PC-9 (cell line): ENCODE results near the gene NMNAT3.

ENCODE experiments used
- EZH2 ChIP-seq: fragments of 200-600 bp; sonication (generic); IDR thresholded peaks from 2 replicates; pipeline ENCODE4 v1.8.0; 2017; ENCODE audit warnings: antibody characterized with exemption, low read depth
- TF ChIP-seq, protein P1 (sequence below): fragments of 200-600 bp; sonication (generic); conservative IDR thresholded peaks from 2 replicates; pipeline ENCODE4 v1.6.1; 2017; ENCODE audit warnings: mixed run types, antibody characterized with exemption, mild to moderate bottlenecking, moderate library complexity

DNA sequence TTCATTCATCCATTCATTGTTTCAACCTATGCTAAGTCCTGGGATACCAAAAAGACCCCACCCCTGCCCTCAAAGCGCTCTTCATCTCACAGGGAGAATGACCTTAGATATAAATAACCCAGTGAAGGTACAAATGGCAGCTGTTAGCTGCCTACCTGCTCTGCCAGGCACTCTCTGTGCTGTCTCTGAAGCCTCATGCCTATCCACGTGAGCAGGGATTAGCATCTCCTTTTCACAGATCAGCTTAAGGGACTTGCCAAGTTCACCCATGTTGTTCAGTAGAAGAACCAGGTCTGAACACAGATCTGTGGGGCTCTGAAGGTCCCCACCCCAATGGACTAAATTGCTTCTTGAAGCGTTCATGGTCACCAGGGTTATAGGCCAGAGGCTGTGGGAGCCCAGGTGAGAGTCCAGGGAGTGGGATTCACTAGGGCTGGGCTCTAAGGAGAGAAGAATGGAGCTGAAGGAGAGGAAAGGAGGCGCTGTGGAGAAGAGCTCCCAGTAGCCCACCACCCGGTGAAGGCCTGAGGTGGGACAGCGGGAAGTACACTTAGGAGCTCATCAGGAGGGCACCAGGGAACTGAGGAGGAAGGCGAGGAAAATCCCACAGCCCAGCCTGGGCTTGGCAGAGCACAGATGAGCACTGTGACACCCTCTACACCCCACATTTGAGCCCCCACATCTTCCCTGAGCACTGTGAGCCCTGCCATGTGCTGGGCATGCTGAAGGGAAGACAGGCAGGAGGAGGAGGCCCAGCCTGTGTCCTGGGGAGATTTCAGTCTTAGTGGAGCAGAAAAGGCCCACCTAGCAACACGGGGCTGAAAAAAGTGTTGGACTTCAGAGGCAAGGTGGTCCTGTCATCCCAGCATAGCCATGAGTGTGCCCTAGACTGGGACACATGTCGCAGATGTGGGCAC is 158.6 kb downstream of the NMNAT3 start:
- no peak for TF ChIP-seq EZH2
- TF ChIP-seq, protein P1, sequence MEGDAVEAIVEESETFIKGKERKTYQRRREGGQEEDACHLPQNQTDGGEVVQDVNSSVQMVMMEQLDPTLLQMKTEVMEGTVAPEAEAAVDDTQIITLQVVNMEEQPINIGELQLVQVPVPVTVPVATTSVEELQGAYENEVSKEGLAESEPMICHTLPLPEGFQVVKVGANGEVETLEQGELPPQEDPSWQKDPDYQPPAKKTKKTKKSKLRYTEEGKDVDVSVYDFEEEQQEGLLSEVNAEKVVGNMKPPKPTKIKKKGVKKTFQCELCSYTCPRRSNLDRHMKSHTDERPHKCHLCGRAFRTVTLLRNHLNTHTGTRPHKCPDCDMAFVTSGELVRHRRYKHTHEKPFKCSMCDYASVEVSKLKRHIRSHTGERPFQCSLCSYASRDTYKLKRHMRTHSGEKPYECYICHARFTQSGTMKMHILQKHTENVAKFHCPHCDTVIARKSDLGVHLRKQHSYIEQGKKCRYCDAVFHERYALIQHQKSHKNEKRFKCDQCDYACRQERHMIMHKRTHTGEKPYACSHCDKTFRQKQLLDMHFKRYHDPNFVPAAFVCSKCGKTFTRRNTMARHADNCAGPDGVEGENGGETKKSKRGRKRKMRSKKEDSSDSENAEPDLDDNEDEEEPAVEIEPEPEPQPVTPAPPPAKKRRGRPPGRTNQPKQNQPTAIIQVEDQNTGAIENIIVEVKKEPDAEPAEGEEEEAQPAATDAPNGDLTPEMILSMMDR: no peak
